GM23338 (cell line): ENCODE results near the gene FBP1. TPM values are rescaled to one million over a fixed set of nuclear protein-coding genes. Genes with fewer than 3 reads are reported as not detected.

ENCODE experiments used
- ATAC-seq: fragments of 200-7000 bp; cut with Tn5 transposase; 3 replicates; pipeline ENCODE4 v1.9.1; 2020
- DNase-seq: peaks from one replicate; pipeline ENCODE4 v3.0.0-alpha.2; 2015; ENCODE audit warnings: low spot score
- H2AFZ ChIP-seq: fragments of 200-600 bp; sonication (generic); 2 replicates; pipeline ENCODE4 v1.8.0; 2016; ENCODE audit warnings: antibody characterized with exemption, mild to moderate bottlenecking, moderate library complexity
- H3F3A ChIP-seq: fragments of 200-600 bp; sonication (generic); replicated peaks from 2 replicates; pipeline ENCODE4 v1.8.0; 2017; ENCODE audit warnings: antibody characterized with exemption, mixed run types, low read depth
- H3K27ac ChIP-seq: fragments of 200-600 bp; sonication (generic); 2 replicates; pipeline ENCODE4 v1.6.1; 2016; ENCODE audit warnings: low read depth
- H3K27me3 ChIP-seq: fragments of 200-600 bp; sonication (generic); 2 replicates; pipeline ENCODE4 v1.8.0; 2016; ENCODE audit warnings: mild to moderate bottlenecking, mixed run types, moderate library complexity; ENCODE audit not compliant: insufficient read depth
- H3K36me3 ChIP-seq: fragments of 200-600 bp; sonication (generic); 2 replicates; pipeline ENCODE4 v1.8.0; 2016; ENCODE audit warnings: mild to moderate bottlenecking; ENCODE audit not compliant: insufficient read depth
- H3K4me1 ChIP-seq: fragments of 200-600 bp; sonication (generic); 2 replicates; pipeline ENCODE4 v1.8.0; 2016; ENCODE audit warnings: mild to moderate bottlenecking, moderate library complexity; ENCODE audit not compliant: insufficient read depth
- H3K4me2 ChIP-seq: fragments of 200-600 bp; sonication (generic); 2 replicates; pipeline ENCODE4 v1.7.1; 2017; ENCODE audit warnings: mixed run types
- H3K4me3 ChIP-seq: fragments of 200-600 bp; sonication (generic); 2 replicates; pipeline ENCODE4 v1.6.1; 2016; ENCODE audit warnings: mixed run types
- H3K79me2 ChIP-seq: fragments of 200-600 bp; sonication (generic); replicated peaks from 2 replicates; pipeline ENCODE4 v1.8.0; 2017; ENCODE audit warnings: mild to moderate bottlenecking; ENCODE audit not compliant: insufficient read depth
- H3K9me2 ChIP-seq: fragments of 200-600 bp; sonication (generic); 2 replicates; pipeline ENCODE4 v1.8.0; 2017; ENCODE audit not compliant: insufficient read depth
- H4K20me1 ChIP-seq: fragments of 200-600 bp; sonication (generic); replicated peaks from 2 replicates; pipeline ENCODE4 v1.8.0; 2017; ENCODE audit warnings: mild to moderate bottlenecking; ENCODE audit not compliant: insufficient read depth
- H3K27ac Mint-ChIP-seq: 2 replicates; pipeline ENCODE4 v1.8.0; 2020; ENCODE audit warnings: inconsistent platforms, mild to moderate bottlenecking, moderate library complexity, mixed read lengths
- H3K27me3 Mint-ChIP-seq: 3 replicates; pipeline ENCODE4 v1.8.0; 2022; ENCODE audit warnings: low read depth, mild to moderate bottlenecking, moderate library complexity, mixed read lengths, inconsistent platforms; ENCODE audit not compliant: insufficient read depth, poor library complexity
- H3K36me3 Mint-ChIP-seq: 3 replicates; pipeline ENCODE4 v1.8.0; 2021; ENCODE audit warnings: low read depth, mild to moderate bottlenecking, inconsistent platforms, moderate library complexity, mixed read lengths
- H3K4me1 Mint-ChIP-seq: 3 replicates; pipeline ENCODE4 v1.8.0; 2020; ENCODE audit warnings: mild to moderate bottlenecking, inconsistent platforms, mixed read lengths
- H3K4me3 Mint-ChIP-seq: 3 replicates; pipeline ENCODE4 v1.8.0; 2021; ENCODE audit warnings: moderate library complexity, mild to moderate bottlenecking, inconsistent platforms, mixed read lengths
- H3K9me3 Mint-ChIP-seq: 3 replicates; pipeline ENCODE4 v1.8.0; 2020; ENCODE audit warnings: moderate library complexity, mild to moderate bottlenecking, inconsistent platforms, mixed read lengths
- CREB1 ChIP-seq: fragments of 250-450 bp; sonication (Bioruptor Pico); IDR thresholded peaks from 2 replicates; pipeline ENCODE4 v1.5.0; 2020; ENCODE audit warnings: low read depth, mild to moderate bottlenecking, moderate library complexity
- EZH2 ChIP-seq: fragments of 200-600 bp; sonication (generic); IDR thresholded peaks from one replicate; pipeline ENCODE4 v1.8.0; 2017; ENCODE audit warnings: antibody characterized with exemption, mild to moderate bottlenecking, low read depth; ENCODE audit not compliant: unreplicated experiment
- EZH2phosphoT487 ChIP-seq: fragments of 200-600 bp; sonication (generic); IDR thresholded peaks from one replicate; pipeline ENCODE4 v1.8.1; 2018; ENCODE audit warnings: antibody characterized with exemption; ENCODE audit not compliant: unreplicated experiment
- JUNB ChIP-seq: IDR thresholded peaks from one replicate; pipeline ENCODE4 v1.6.1; 2016; ENCODE audit warnings: antibody characterized with exemption; ENCODE audit not compliant: unreplicated experiment
- NANOG ChIP-seq: IDR thresholded peaks from 2 replicates; pipeline ENCODE4 v1.6.1; 2016; ENCODE audit warnings: antibody characterized with exemption, borderline replicate concordance
- POLR2AphosphoS5 ChIP-seq: IDR thresholded peaks from 2 replicates; pipeline ENCODE4 v1.6.1; 2016; ENCODE audit warnings: antibody characterized with exemption, low read depth
- REST ChIP-seq: IDR thresholded peaks from one replicate; pipeline ENCODE4 v1.6.1; 2018; ENCODE audit warnings: antibody characterized with exemption; ENCODE audit not compliant: unreplicated experiment
- ZNF114 ChIP-seq: fragments of 250-450 bp; sonication (Bioruptor Pico); IDR thresholded peaks from 2 replicates; pipeline ENCODE4 v1.5.0; 2020; ENCODE audit warnings: mild to moderate bottlenecking, moderate library complexity
- ZNF331 ChIP-seq: fragments of 250-450 bp; sonication (Bioruptor Pico); IDR thresholded peaks from 2 replicates; pipeline ENCODE4 v1.5.0; 2020; ENCODE audit warnings: low read depth, mild to moderate bottlenecking, moderate library complexity
- polyA plus RNA-seq: library from polyadenylated mRNA; unstranded; fragments of >200 nt; fragmentation: Nextera tagmentation; extraction: Ambion mirVana; gene quantifications from 2 replicates; pipeline ENCODE4 v1.2.1, GENCODE V29; 2016
- total RNA-seq: library from RNA; depleted of rRNA; stranded (reverse); fragments of >200 nt; shearing (Covaris generic); gene quantifications from 2 replicates; pipeline ENCODE4 v1.2.3, GENCODE V29; 2014
- TF ChIP-seq, protein P1 (sequence below), 2 experiments: fragments of 200-600 bp in 1 of 2; sonication (generic) in 1 of 2; conservative IDR thresholded peaks; 2 replicates each; pipeline versions ENCODE4 v1.5.1 to v1.6.1; 2016 to 2017; ENCODE audit warnings: antibody characterized with exemption in 2 of 2, low read depth in 2 of 2, mild to moderate bottlenecking in 2 of 2, moderate library complexity in 1 of 2
- TF ChIP-seq, protein P2 (sequence below): IDR thresholded peaks from 2 replicates; pipeline ENCODE4 v1.6.1; 2016; ENCODE audit warnings: antibody characterized with exemption

The FBP1 gene
- total and polyA plus RNA-seq, 2 experiments from 2014 or later: 3.0 to 3.3 TPM

DNA sequence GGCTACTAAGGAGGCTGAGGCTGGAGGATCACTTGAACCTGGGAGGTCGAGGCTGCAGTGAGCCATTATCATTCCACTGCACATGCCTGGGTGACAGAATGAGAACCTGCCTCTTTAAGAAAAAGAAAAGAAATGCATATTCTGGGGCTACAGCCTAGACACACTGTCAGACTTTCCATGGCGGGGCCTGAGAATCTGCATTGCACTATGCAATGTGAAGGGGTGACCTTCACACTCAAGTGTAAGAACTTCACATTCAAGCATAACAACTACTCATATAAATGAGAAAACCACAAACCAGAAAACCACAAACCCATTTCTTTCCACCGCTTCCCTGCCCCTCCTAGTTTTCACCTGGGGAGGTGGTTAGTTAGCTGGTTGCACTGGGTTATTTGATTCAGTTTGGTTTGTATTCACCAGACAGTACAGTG, 27.7 kb downstream of the FBP1 start (continued):
- TF ChIP-seq ZNF114: no peak
- TF ChIP-seq POLR2AphosphoS5: no peak
- no peak for TF ChIP-seq JUNB
- TF ChIP-seq, protein P1, sequence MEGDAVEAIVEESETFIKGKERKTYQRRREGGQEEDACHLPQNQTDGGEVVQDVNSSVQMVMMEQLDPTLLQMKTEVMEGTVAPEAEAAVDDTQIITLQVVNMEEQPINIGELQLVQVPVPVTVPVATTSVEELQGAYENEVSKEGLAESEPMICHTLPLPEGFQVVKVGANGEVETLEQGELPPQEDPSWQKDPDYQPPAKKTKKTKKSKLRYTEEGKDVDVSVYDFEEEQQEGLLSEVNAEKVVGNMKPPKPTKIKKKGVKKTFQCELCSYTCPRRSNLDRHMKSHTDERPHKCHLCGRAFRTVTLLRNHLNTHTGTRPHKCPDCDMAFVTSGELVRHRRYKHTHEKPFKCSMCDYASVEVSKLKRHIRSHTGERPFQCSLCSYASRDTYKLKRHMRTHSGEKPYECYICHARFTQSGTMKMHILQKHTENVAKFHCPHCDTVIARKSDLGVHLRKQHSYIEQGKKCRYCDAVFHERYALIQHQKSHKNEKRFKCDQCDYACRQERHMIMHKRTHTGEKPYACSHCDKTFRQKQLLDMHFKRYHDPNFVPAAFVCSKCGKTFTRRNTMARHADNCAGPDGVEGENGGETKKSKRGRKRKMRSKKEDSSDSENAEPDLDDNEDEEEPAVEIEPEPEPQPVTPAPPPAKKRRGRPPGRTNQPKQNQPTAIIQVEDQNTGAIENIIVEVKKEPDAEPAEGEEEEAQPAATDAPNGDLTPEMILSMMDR (conservative IDR thresholded peaks at IDR 0.05; ENCODE audit: low read depth in 2 of 2): no peak

DNA sequence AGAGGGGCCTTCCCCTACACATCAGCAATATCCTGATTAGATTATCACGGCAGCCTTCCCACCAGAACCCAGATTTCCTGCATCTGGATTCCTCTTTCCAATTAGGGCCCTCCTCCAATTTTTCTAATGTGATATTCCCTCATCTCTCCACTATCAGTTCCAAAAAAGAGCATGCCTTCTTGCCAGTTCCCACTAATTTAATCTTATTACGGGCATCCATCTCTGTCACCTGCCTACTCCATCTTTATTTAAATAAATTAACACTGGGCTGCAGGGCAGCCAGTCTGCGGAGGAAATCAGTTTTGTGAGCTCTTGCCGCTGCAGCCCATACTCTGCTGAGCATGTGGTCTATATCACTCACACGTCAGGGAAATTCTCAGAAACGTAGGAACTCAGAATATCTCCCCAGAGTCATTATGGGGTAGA, 29.1 kb downstream of the FBP1 start:
- no peak for DNase-seq
- no peak for ATAC-seq
- Mint-ChIP-seq H3K4me1 (peaks cover 23% of the 10 kb centered on the region), H3K27ac (no peak overlapping the region), H3K9me3 (no peaks in the 10 kb centered on the region), H3K36me3 (no peaks in the 10 kb centered on the region), H3K4me3 (no peak overlapping the region), H3K27me3 (peaks cover 3% of the 10 kb centered on the region)
- Histone ChIP-seq H3K36me3 (no peaks in the 10 kb centered on the region), H3K4me3 (no peak overlapping the region), H3F3A (no peaks in the 10 kb centered on the region), H2AFZ (no peak overlapping the region), H3K4me1 (peaks cover 10% of the 10 kb centered on the region; the same call in 1 of the 2 replicates), H3K9me2 (no peaks in the 10 kb centered on the region), H3K27me3 (no peaks in the 10 kb centered on the region), H3K79me2 (no peaks in the 10 kb centered on the region), H3K4me2 (no peak overlapping the region), H4K20me1 (no peaks in the 10 kb centered on the region), H3K27ac (no peak overlapping the region)
- TF ChIP-seq, protein P2, sequence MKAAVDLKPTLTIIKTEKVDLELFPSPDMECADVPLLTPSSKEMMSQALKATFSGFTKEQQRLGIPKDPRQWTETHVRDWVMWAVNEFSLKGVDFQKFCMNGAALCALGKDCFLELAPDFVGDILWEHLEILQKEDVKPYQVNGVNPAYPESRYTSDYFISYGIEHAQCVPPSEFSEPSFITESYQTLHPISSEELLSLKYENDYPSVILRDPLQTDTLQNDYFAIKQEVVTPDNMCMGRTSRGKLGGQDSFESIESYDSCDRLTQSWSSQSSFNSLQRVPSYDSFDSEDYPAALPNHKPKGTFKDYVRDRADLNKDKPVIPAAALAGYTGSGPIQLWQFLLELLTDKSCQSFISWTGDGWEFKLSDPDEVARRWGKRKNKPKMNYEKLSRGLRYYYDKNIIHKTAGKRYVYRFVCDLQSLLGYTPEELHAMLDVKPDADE: no peak
- no peak for TF ChIP-seq CREB1 (CRISPR knock-in tag)
- TF ChIP-seq JUNB: no peak
- no peak for TF ChIP-seq ZNF331 (CRISPR knock-in tag)
- no peak for TF ChIP-seq REST
- TF ChIP-seq POLR2AphosphoS5: no peak
- no peak for TF ChIP-seq ZNF114
- TF ChIP-seq, protein P1 (conservative IDR thresholded peaks at IDR 0.05; ENCODE audit: low read depth in 2 of 2): no peak
- no peak for TF ChIP-seq EZH2
- TF ChIP-seq EZH2phosphoT487: no peak
- TF ChIP-seq NANOG: no peak
